H9 (cell line): Measurements from ENCODE around the gene CCDC91. TPM values are rescaled to one million over a fixed set of nuclear protein-coding genes. Genes with fewer than 3 reads are reported as not detected.

Experiments used
- DNase-seq: peaks from one replicate; pipeline ENCODE4 v3.0.0-alpha.2; 2017
- H2AFZ ChIP-seq: one replicate; pipeline ENCODE4 v1.6.1; 2013; ENCODE audit warnings: mild to moderate bottlenecking, low read length, control low read depth, moderate library complexity
- H2AK5ac ChIP-seq: 2 replicates; pipeline ENCODE4 v1.6.1; 2013; ENCODE audit warnings: low read length, control low read depth, mixed read lengths; ENCODE audit not compliant: insufficient read length
- H2BK120ac ChIP-seq: one replicate; pipeline ENCODE4 v1.6.1; 2013; ENCODE audit warnings: low read depth, mild to moderate bottlenecking, low read length, control low read depth, inconsistent platforms; ENCODE audit not compliant: poor library complexity, severe bottlenecking
- H2BK12ac ChIP-seq: 2 replicates; pipeline ENCODE4 v1.6.1; 2013; ENCODE audit warnings: low read length, control low read depth, mixed read lengths, low read depth; ENCODE audit not compliant: insufficient read length
- H2BK15ac ChIP-seq: 2 replicates; pipeline ENCODE4 v1.6.1; 2013; ENCODE audit warnings: low read depth, low read length, control low read depth
- H2BK20ac ChIP-seq: one replicate; pipeline ENCODE4 v1.6.1; 2013; ENCODE audit warnings: low read depth, mild to moderate bottlenecking, low read length, control low read depth, inconsistent platforms; ENCODE audit not compliant: poor library complexity, severe bottlenecking
- H2BK5ac ChIP-seq: 2 replicates; pipeline ENCODE4 v1.6.1; 2013; ENCODE audit warnings: low read length, control low read depth, mixed read lengths; ENCODE audit not compliant: insufficient read length
- H3K14ac ChIP-seq: 2 replicates; pipeline ENCODE4 v1.6.1; 2013; ENCODE audit warnings: low read length, control low read depth; ENCODE audit not compliant: insufficient read depth
- H3K18ac ChIP-seq: 2 replicates; pipeline ENCODE4 v1.6.1; 2013; ENCODE audit warnings: low read depth, mild to moderate bottlenecking, mixed read lengths, low read length, control low read depth; ENCODE audit not compliant: insufficient read length
- H3K23ac ChIP-seq: 2 replicates; pipeline ENCODE4 v1.6.1; 2013; ENCODE audit warnings: low read length, control low read depth, mixed read lengths, low read depth; ENCODE audit not compliant: insufficient read length
- H3K23me2 ChIP-seq: 2 replicates; pipeline ENCODE4 v1.6.1; 2013; ENCODE audit warnings: low read depth, mild to moderate bottlenecking, mixed read lengths, low read length, control low read depth; ENCODE audit not compliant: insufficient read length, poor library complexity, severe bottlenecking
- H3K27ac ChIP-seq: 2 replicates; pipeline ENCODE4 v1.5.1; 2013; ENCODE audit warnings: low read length, control low read depth, mixed read lengths, low read depth; ENCODE audit not compliant: insufficient read length
- H3K27me3 ChIP-seq: 2 replicates; pipeline ENCODE4 v1.6.1; 2013; ENCODE audit warnings: low read length, control low read depth, inconsistent platforms; ENCODE audit not compliant: insufficient read depth
- H3K4ac ChIP-seq: 2 replicates; pipeline ENCODE4 v1.6.1; 2013; ENCODE audit warnings: low read depth, mild to moderate bottlenecking, control low read depth, inconsistent platforms, low read length, moderate library complexity
- H3K4me1 ChIP-seq: 2 replicates; pipeline ENCODE4 v1.6.1; 2013; ENCODE audit warnings: low read length, control low read depth, inconsistent platforms; ENCODE audit not compliant: insufficient read depth
- H3K4me2 ChIP-seq: 2 replicates; pipeline ENCODE4 v1.6.1; 2013; ENCODE audit warnings: low read length, control low read depth, mixed read lengths; ENCODE audit not compliant: insufficient read length, insufficient read depth
- H3K56ac ChIP-seq: 2 replicates; pipeline ENCODE4 v1.6.1; 2013; ENCODE audit warnings: low read depth, mild to moderate bottlenecking, mixed read lengths, low read length, control low read depth; ENCODE audit not compliant: insufficient read length
- H3K79me1 ChIP-seq: 2 replicates; pipeline ENCODE4 v1.6.1; 2013; ENCODE audit warnings: low read depth, mild to moderate bottlenecking, moderate library complexity, low read length, control low read depth, inconsistent platforms; ENCODE audit not compliant: insufficient read depth, poor library complexity, severe bottlenecking
- H3K79me2 ChIP-seq: 2 replicates; pipeline ENCODE4 v1.6.1; 2013; ENCODE audit warnings: low read length, control low read depth, inconsistent platforms; ENCODE audit not compliant: insufficient read depth
- H3K9ac ChIP-seq: 2 replicates; pipeline ENCODE4 v1.6.1; 2013; ENCODE audit warnings: low read length, control low read depth, mixed read lengths; ENCODE audit not compliant: insufficient read length; ENCODE audit errors: extremely low read depth
- H3K9me3 ChIP-seq: one replicate; pipeline ENCODE4 v1.6.1; 2013; ENCODE audit warnings: low read depth, low read length, inconsistent platforms; ENCODE audit not compliant: control insufficient read depth
- H3T11ph ChIP-seq: one replicate; pipeline ENCODE4 v1.6.1; 2013; ENCODE audit warnings: mild to moderate bottlenecking, low read length, control low read depth, inconsistent platforms
- H4K20me1 ChIP-seq: one replicate; pipeline ENCODE4 v1.6.1; 2013; ENCODE audit not compliant: control insufficient read depth, insufficient read length, insufficient read depth
- H4K5ac ChIP-seq: 2 replicates; pipeline ENCODE4 v1.6.1; 2013; ENCODE audit warnings: low read depth, mild to moderate bottlenecking, mixed read lengths, low read length, control low read depth; ENCODE audit not compliant: insufficient read length
- H4K8ac ChIP-seq: replicated peaks from 2 replicates; pipeline ENCODE4 v1.6.1; 2013; ENCODE audit warnings: low read length, control low read depth, mixed read lengths, low read depth; ENCODE audit not compliant: insufficient read length
- H4K91ac ChIP-seq: 2 replicates; pipeline ENCODE4 v1.6.1; 2013; ENCODE audit warnings: low read depth, mild to moderate bottlenecking, moderate library complexity, mixed read lengths, low read length, control low read depth; ENCODE audit not compliant: insufficient read length
- H3K27ac Mint-ChIP-seq, 3 experiments: 2 replicates in 2 of 3; 3 replicates in 1 of 3; pipeline ENCODE4 v1.8.0; 2020 to 2021; ENCODE audit warnings: mixed read lengths in 3 of 3, mild to moderate bottlenecking in 1 of 3, moderate library complexity in 1 of 3
- H3K27me3 Mint-ChIP-seq: 2 replicates; pipeline ENCODE4 v1.8.0; 2021; ENCODE audit warnings: low read depth, mild to moderate bottlenecking, moderate library complexity, mixed read lengths
- H3K36me3 Mint-ChIP-seq, 3 experiments: 2 replicates in 2 of 3; 3 replicates in 1 of 3; pipeline ENCODE4 v1.8.0; 2020 to 2021; ENCODE audit warnings: low read depth in 3 of 3, mixed read lengths in 3 of 3; ENCODE audit not compliant: insufficient read depth in 1 of 3
- H3K4me1 Mint-ChIP-seq, 2 experiments: 2 replicates each; pipeline ENCODE4 v1.8.0; 2020; ENCODE audit warnings: mixed read lengths in 2 of 2
- H3K4me3 Mint-ChIP-seq, 2 experiments: 2 replicates in 1 of 2; 3 replicates in 1 of 2; pipeline ENCODE4 v1.8.0; 2020 to 2021; ENCODE audit warnings: mild to moderate bottlenecking in 2 of 2, mixed read lengths in 2 of 2, moderate library complexity in 1 of 2
- H3K9me3 Mint-ChIP-seq, 2 experiments: 2 replicates in 1 of 2; 3 replicates in 1 of 2; pipeline ENCODE4 v1.8.0; 2020; ENCODE audit warnings: mild to moderate bottlenecking in 2 of 2, mixed read lengths in 2 of 2, moderate library complexity in 1 of 2
- CTCF ChIP-seq: fragments of 200-600 bp; sonication (generic); conservative IDR thresholded peaks from 3 replicates; pipeline ENCODE4 v1.8.0; 2021; ENCODE audit warnings: antibody characterized with exemption, mild to moderate bottlenecking
- WGBS: extraction: QIAGEN DNeasy Blood & Tissue Kit; methylation state at CpG from one replicate; pipeline ENCODE4 v1.1.7; 2013; ENCODE audit warnings: missing lambda C conversion rate, low lambda C conversion rate, mixed read lengths; ENCODE audit not compliant: insufficient read length; ENCODE audit errors: extremely low coverage; 5-methylcytosine and 5-hydroxymethylcytosine counted together
- total RNA-seq: library from RNA; stranded (reverse); gene quantifications from 2 replicates; pipeline ENCODE4 v1.2.1, GENCODE V29; 2021

The CCDC91 gene
- total RNA-seq, 1 experiment from 2014 or later: 22.7 TPM

DNA sequence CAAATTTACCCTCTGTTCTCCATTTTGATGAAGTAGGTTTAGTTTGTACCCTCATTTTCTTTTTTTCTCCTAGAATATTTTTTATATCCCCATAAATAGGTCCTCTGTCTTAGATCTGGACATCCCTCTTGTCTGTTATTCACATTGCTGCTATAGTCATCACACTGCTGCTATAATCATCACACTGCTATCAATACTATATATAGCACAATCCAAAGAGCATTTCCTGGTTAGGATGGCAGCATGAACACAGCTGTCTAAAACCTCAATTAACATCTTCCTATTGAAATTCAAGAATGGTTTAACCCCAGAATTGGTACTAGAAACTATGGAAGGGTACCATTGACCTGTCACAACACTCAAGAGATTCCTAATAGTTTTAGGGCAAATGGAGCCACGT, 27.6 kb upstream of the CCDC91 start:
- Histone ChIP-seq H4K20me1 (no peaks in the 10 kb centered on the region), H3K4me1 (no peaks in the 10 kb centered on the region), H3K79me2 (no peaks in the 10 kb centered on the region), H3K18ac (no peak overlapping the region), H2BK20ac (no peak overlapping the region), H3K9me3 (no peaks in the 10 kb centered on the region), H3K14ac (no peak overlapping the region), H3K4ac (no peak overlapping the region), H2AK5ac (no peak overlapping the region), H3K56ac (no peak overlapping the region), H4K5ac (no peak overlapping the region), H3K4me2 (no peak overlapping the region), H3T11ph (no peak overlapping the region), H4K8ac (no peak overlapping the region), H2AFZ (no peak overlapping the region), H2BK5ac (no peak overlapping the region), H2BK15ac (no peak overlapping the region), H3K23me2 (no peaks in the 10 kb centered on the region), H4K91ac (no peak overlapping the region), H3K27ac (no peak overlapping the region), H3K9ac (no peak overlapping the region), H3K79me1 (no peaks in the 10 kb centered on the region), H2BK12ac (no peak overlapping the region), H3K23ac (no peak overlapping the region), H2BK120ac (no peak overlapping the region), H3K27me3 (no peaks in the 10 kb centered on the region)
- no peaks in the 10 kb centered on the region for H3K27me3 Mint-ChIP-seq
- no peak for DNase-seq
- no peaks in the 10 kb centered on the region for H3K36me3 Mint-ChIP-seq
- no peaks in the 10 kb centered on the region for H3K9me3 Mint-ChIP-seq
- no peak overlapping the region for H3K4me3 Mint-ChIP-seq
- WGBS: no CpG with 5 or more reads among the region's 1 CpG
- H3K27ac Mint-ChIP-seq: no peak overlapping the region
- H3K4me1 Mint-ChIP-seq: no peaks in the 10 kb centered on the region
- no peak for TF ChIP-seq CTCF
